Measurements from ENCODE around the gene TPTE.
"Not testable (repeated sequence)": the region's sequence is repeated elsewhere in the genome, so short reads cannot be mapped to it uniquely, and the experiment has no call there.

The TPTE gene

GRCh38 chr21:10521091-10521598 lies at the start of gene TPTE:
TSS of gene TPTE (plus strand) at chr21:10521583. CDS start at chr21:10538724, 17,141 bp downstream.
- DNase-seq (ENCODE audit: low read depth in 2 of 2), result no peak

- DNase-seq (ENCODE audit: low read depth in 2 of 2), result not testable (repeated sequence)
These were observed 49.4 kb upstream of the TPTE start for GRCh38 chr21:10471999-10472398.

- DNase-seq (ENCODE audit: low read depth in 2 of 2), result not testable (repeated sequence)
These were observed 43.6 kb upstream of the TPTE start for GRCh38 chr21:10477794-10478193.

GRCh38 chr21:10479875-10480274 lies 41.5 kb upstream of the TPTE start:
- DNase-seq (ENCODE audit: low read depth in 2 of 2), result not testable (repeated sequence)

GRCh38 chr21:10484864-10485263 lies 36.5 kb upstream of the TPTE start:
- not testable (repeated sequence) for DNase-seq (ENCODE audit: low read depth in 2 of 2)

- DNase-seq (ENCODE audit: low read depth in 2 of 2), result not testable (repeated sequence)
These were observed 30.9 kb upstream of the TPTE start for GRCh38 chr21:10490453-10490852.

- no peak for DNase-seq (ENCODE audit: low read depth in 2 of 2)
These were observed 10.3 kb upstream of the TPTE start for GRCh38 chr21:10511116-10511515.

GRCh38 chr21:10516889-10517288 lies 4.5 kb upstream of the TPTE start:
- DNase-seq (ENCODE audit: low read depth in 2 of 2), result not testable (repeated sequence)

- not testable (repeated sequence) for DNase-seq (ENCODE audit: low read depth in 2 of 2)
These were observed 3.5 kb upstream of the TPTE start for GRCh38 chr21:10517904-10518303.

GRCh38 chr21:10521835-10522500 lies 585 bp downstream of the TPTE start:
- DNase-seq (ENCODE audit: low read depth in 2 of 2), result not testable (repeated sequence)

- no peak for DNase-seq (ENCODE audit: low read depth in 2 of 2)
These were observed 18.6 kb downstream of the TPTE start for GRCh38 chr21:10539956-10540355.

- DNase-seq (ENCODE audit: low read depth in 2 of 2), result not testable (repeated sequence)
These were observed 23.0 kb downstream of the TPTE start for GRCh38 chr21:10544376-10544775.

GRCh38 chr21:10547868-10548267 lies 26.5 kb downstream of the TPTE start:
- DNase-seq (ENCODE audit: low read depth in 2 of 2), result not testable (repeated sequence)

GRCh38 chr21:10548331-10548954 lies 27.1 kb downstream of the TPTE start:
- DNase-seq (ENCODE audit: low read depth in 2 of 2), result not testable (repeated sequence)

- DNase-seq (ENCODE audit: low read depth in 2 of 2), result not testable (repeated sequence)
These were observed 49.4 kb downstream of the TPTE start for GRCh38 chr21:10570803-10571202.

GRCh38 chr21:10574531-10575310 lies 53.3 kb downstream of the TPTE start:
- not testable (repeated sequence) for DNase-seq (ENCODE audit: low read depth in 2 of 2)

GRCh38 chr21:10575311-10575667 lies 53.9 kb downstream of the TPTE start:
- DNase-seq (ENCODE audit: low read depth in 2 of 2), result no peak

- not testable (repeated sequence) for DNase-seq (ENCODE audit: low read depth in 2 of 2)
These were observed 57.5 kb downstream of the TPTE start for GRCh38 chr21:10578910-10579309.

- not testable (repeated sequence) for DNase-seq (ENCODE audit: low read depth in 2 of 2)
These were observed 67.7 kb downstream of the TPTE start for GRCh38 chr21:10589115-10589514.

GRCh38 chr21:10607074-10607473 lies 85.7 kb downstream of the TPTE start:
- not testable (repeated sequence) for DNase-seq (ENCODE audit: low read depth in 2 of 2)

GRCh38 chr21:10614285-10614684 lies 92.9 kb downstream of the TPTE start:
- DNase-seq (ENCODE audit: low read depth in 2 of 2), result not testable (repeated sequence)

- DNase-seq (ENCODE audit: low read depth in 2 of 2), result not testable (repeated sequence)
These were observed 94.7 kb downstream of the TPTE start for GRCh38 chr21:10616061-10616460.
